MM.1S (cell line): ENCODE measurements around the gene EIF2S2.

ENCODE experiments used
- DNase-seq: peaks from one replicate; pipeline ENCODE4 v3.0.0-alpha.2; 2015
- H2AFZ ChIP-seq: fragments of 300-600 bp; sonication (generic); 2 replicates; pipeline ENCODE4 v1.6.0; 2016; ENCODE audit warnings: antibody characterized with exemption, low read length
- H3F3A ChIP-seq: fragments of 300-600 bp; sonication (generic); 2 replicates; pipeline ENCODE4 v1.6.1; 2016; ENCODE audit warnings: mild to moderate bottlenecking, antibody characterized with exemption, low read length, moderate library complexity, mixed read lengths; ENCODE audit not compliant: insufficient read depth
- H3K27ac ChIP-seq: fragments of 300-600 bp; sonication (generic); 2 replicates; pipeline ENCODE4 v1.5.1; 2016; ENCODE audit warnings: mild to moderate bottlenecking, low read length
- H3K27me3 ChIP-seq: fragments of 300-600 bp; sonication (generic); replicated peaks from 2 replicates; pipeline ENCODE4 v1.6.0; 2016; ENCODE audit warnings: low read length; ENCODE audit not compliant: insufficient read depth
- H3K36me3 ChIP-seq: fragments of 300-600 bp; sonication (generic); replicated peaks from 2 replicates; pipeline ENCODE4 v1.6.1; 2016; ENCODE audit warnings: mild to moderate bottlenecking, low read length, mixed read lengths; ENCODE audit not compliant: insufficient read depth
- H3K4me1 ChIP-seq: fragments of 300-600 bp; sonication (generic); 2 replicates; pipeline ENCODE4 v1.6.1; 2016; ENCODE audit warnings: low read length, mixed read lengths
- H3K4me2 ChIP-seq: fragments of 300-600 bp; sonication (generic); 2 replicates; pipeline ENCODE4 v1.6.0; 2016; ENCODE audit warnings: low read depth, low read length
- H3K4me3 ChIP-seq: fragments of 300-600 bp; sonication (generic); 2 replicates; pipeline ENCODE4 v1.5.1; 2016; ENCODE audit warnings: low read length, mixed read lengths
- H3K79me2 ChIP-seq: fragments of 300-600 bp; sonication (generic); 2 replicates; pipeline ENCODE4 v1.6.1; 2016; ENCODE audit warnings: mixed run types, low read length, mixed read lengths
- H3K9ac ChIP-seq: fragments of 300-600 bp; sonication (generic); 2 replicates; pipeline ENCODE4 v1.6.1; 2016; ENCODE audit warnings: low read length, mixed read lengths
- H3K9me2 ChIP-seq: fragments of 300-600 bp; sonication (generic); replicated peaks from 2 replicates; pipeline ENCODE4 v1.6.1; 2016; ENCODE audit warnings: mild to moderate bottlenecking, low read length, mixed read lengths; ENCODE audit not compliant: insufficient read depth
- H3K9me3 ChIP-seq: fragments of 300-600 bp; sonication (generic); replicated peaks from 2 replicates; pipeline ENCODE4 v1.6.1; 2016; ENCODE audit warnings: mild to moderate bottlenecking, low read length, mixed read lengths; ENCODE audit not compliant: insufficient read depth
- H4K20me1 ChIP-seq: fragments of 300-600 bp; sonication (generic); 2 replicates; pipeline ENCODE4 v1.6.1; 2016; ENCODE audit warnings: mild to moderate bottlenecking, low read length, moderate library complexity, mixed read lengths; ENCODE audit not compliant: insufficient read depth
- EZH2 ChIP-seq: fragments of 300-600 bp; sonication (generic); optimal IDR thresholded peaks from 2 replicates; pipeline ENCODE3; 2017; ENCODE audit warnings: low read depth, mild to moderate bottlenecking, antibody characterized with exemption, low read length, mixed read lengths
- EZH2phosphoT487 ChIP-seq: fragments of 300-600 bp; sonication (generic); IDR thresholded peaks from 2 replicates; pipeline ENCODE4 v1.6.1; 2018; ENCODE audit warnings: antibody characterized with exemption, low read length
- TF ChIP-seq, protein P1 (sequence below): fragments of 300-600 bp; sonication (generic); IDR thresholded peaks from 2 replicates; pipeline ENCODE4 v1.5.1; 2016; ENCODE audit warnings: antibody characterized with exemption, low read length, mixed read lengths

The EIF2S2 gene

GRCh38 chr20:34109442-34109841 is 2.6 kb downstream of the EIF2S2 start:
- TF ChIP-seq EZH2phosphoT487: no peak
- no peak for TF ChIP-seq EZH2
- TF ChIP-seq, protein P1, sequence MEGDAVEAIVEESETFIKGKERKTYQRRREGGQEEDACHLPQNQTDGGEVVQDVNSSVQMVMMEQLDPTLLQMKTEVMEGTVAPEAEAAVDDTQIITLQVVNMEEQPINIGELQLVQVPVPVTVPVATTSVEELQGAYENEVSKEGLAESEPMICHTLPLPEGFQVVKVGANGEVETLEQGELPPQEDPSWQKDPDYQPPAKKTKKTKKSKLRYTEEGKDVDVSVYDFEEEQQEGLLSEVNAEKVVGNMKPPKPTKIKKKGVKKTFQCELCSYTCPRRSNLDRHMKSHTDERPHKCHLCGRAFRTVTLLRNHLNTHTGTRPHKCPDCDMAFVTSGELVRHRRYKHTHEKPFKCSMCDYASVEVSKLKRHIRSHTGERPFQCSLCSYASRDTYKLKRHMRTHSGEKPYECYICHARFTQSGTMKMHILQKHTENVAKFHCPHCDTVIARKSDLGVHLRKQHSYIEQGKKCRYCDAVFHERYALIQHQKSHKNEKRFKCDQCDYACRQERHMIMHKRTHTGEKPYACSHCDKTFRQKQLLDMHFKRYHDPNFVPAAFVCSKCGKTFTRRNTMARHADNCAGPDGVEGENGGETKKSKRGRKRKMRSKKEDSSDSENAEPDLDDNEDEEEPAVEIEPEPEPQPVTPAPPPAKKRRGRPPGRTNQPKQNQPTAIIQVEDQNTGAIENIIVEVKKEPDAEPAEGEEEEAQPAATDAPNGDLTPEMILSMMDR: no peak
- H3K9me3 ChIP-seq: no peaks in the 10 kb centered on the region
- H2AFZ ChIP-seq: no peak overlapping the region
- peaks cover 13% of the 10 kb centered on the region for H3F3A ChIP-seq
- peak overlapping the region; percentile 18; the same call in 1 of the 2 replicates for H3K4me2 ChIP-seq
- peaks cover 44% of the 10 kb centered on the region for H4K20me1 ChIP-seq
- H3K4me3 ChIP-seq: no peak overlapping the region
- no peak overlapping the region for H3K9ac ChIP-seq
- H3K79me2 ChIP-seq: peaks cover 76% of the 10 kb centered on the region
- peaks cover 21% of the 10 kb centered on the region for H3K4me1 ChIP-seq
- DNase-seq: no peak
- H3K27ac ChIP-seq: no peak overlapping the region
- H3K9me2 ChIP-seq: no peaks in the 10 kb centered on the region
- peaks cover 19% of the 10 kb centered on the region for H3K36me3 ChIP-seq
- no peaks in the 10 kb centered on the region for H3K27me3 ChIP-seq

GRCh38 chr20:34108616-34109174 is 3.3 kb downstream of the EIF2S2 start:
- Histone ChIP-seq H4K20me1 (peaks cover 44% of the 10 kb centered on the region), H3K9me3 (no peaks in the 10 kb centered on the region), H3K36me3 (peaks cover 19% of the 10 kb centered on the region), H3K27ac (no peak overlapping the region), H3K4me1 (peaks cover 21% of the 10 kb centered on the region), H3K4me2 (peak overlapping the region; percentile 18; the same call in 1 of the 2 replicates), H3K4me3 (no peak overlapping the region), H2AFZ (no peak overlapping the region), H3K9ac (no peak overlapping the region; the same call in 1 of the 2 replicates), H3K27me3 (no peaks in the 10 kb centered on the region), H3F3A (peaks cover 13% of the 10 kb centered on the region), H3K79me2 (peaks cover 84% of the 10 kb centered on the region), H3K9me2 (no peaks in the 10 kb centered on the region)
- no peak for DNase-seq
- TF ChIP-seq EZH2phosphoT487: no peak
- TF ChIP-seq EZH2: no peak
- TF ChIP-seq, protein P1: no peak

DNA sequence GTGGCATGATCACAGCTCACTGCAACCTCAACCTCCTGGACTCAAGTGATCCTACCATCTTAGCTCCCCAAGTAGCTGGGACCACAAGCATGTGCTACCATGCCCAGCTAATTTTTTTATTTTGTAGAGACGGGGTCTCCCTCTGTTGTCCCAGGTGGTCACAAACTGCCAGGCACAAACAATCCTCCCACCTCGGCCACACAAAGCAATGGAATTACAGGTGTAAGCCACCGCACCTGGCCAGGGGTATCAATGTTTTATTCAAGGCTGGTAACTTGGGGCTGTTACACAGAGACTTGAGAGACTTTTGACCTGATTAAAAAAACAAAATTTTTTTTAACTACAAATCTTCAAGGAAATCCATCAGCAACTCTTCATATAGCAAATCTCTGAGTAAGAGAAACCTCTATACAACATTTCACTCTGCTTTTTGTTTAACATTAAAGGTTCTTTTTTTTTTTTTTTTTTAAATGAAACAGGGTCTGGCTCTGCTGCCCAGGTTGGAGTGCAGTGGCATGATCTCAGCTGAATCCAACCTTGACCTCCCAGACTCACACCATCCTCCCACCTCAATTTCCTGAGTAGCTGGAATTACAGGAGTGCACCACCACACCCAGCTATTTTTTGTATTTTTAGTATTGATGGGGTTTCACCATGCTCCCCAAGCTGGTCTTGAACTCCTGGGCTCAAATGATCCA is 5.9 kb downstream of the EIF2S2 start:
- Histone ChIP-seq H3K27ac (no peak overlapping the region), H3K9me2 (no peaks in the 10 kb centered on the region), H3K79me2 (peaks cover 100% of the 10 kb centered on the region), H2AFZ (no peak overlapping the region), H3K4me3 (no peak overlapping the region), H3K36me3 (peaks cover 33% of the 10 kb centered on the region), H3K27me3 (no peaks in the 10 kb centered on the region), H3F3A (peaks cover 18% of the 10 kb centered on the region), H3K4me1 (peaks cover 21% of the 10 kb centered on the region), H3K9ac (no peak overlapping the region), H3K4me2 (no peak overlapping the region), H4K20me1 (peaks cover 44% of the 10 kb centered on the region), H3K9me3 (no peaks in the 10 kb centered on the region)
- DNase-seq: no peak
- TF ChIP-seq EZH2: no peak
- no peak for TF ChIP-seq EZH2phosphoT487
- TF ChIP-seq, protein P1: no peak
